GM18520 (cell line): ENCODE measurements around the gene NR4A1.

Source experiments
- ATAC-seq: cut with Tn5 transposase; IDR thresholded peaks from one replicate; pipeline ENCODE4 v1.9.1; 2021; ENCODE audit not compliant: unreplicated experiment

Gene NR4A1

DNA sequence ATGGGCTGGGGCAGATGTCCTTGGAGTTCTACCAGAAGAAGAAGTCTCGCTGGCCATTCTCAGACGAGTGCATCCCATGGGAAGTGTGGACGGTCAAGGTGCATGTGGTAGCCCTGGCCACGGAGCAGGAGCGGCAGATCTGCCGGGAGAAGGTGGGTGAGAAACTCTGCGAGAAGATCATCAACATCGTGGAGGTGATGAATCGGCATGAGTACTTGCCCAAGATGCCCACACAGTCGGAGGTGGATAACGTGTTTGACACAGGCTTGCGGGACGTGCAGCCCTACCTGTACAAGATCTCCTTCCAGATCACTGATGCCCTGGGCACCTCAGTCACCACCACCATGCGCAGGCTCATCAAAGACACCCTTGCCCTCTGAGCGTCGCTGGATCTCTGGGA lies 25.6 kb downstream of the NR4A1 start:
- ATAC-seq = no peak

DNA sequence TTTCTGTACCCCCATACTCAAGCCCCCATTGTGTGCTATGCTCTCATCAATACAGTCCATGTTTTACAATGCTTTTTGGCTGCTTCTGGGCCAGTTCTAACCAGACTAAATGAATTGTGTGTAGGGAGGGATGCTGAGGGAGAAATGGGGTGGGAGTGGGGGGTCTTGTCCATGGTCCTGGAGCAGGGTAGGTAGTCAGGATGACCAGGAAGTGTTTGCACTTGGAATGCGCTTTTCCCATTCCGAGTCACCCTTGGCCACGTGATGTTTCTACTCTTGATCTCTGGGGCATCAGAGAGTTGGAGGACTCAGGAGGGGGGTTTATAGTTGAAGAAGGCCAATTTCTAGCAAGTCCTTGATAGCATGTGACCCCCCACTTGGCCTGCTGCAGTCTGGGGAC lies 27.0 kb downstream of the NR4A1 start:
- no peak for ATAC-seq

- no peak for ATAC-seq
These were observed 28.5 kb downstream of the NR4A1 start, which contains the start of gene SMIM41 for GRCh38 chr12:52079576-52080402. TSS of gene SMIM41 (plus strand) at chr12:52079704. CDS start at chr12:52079780, 76 bp downstream.

DNA sequence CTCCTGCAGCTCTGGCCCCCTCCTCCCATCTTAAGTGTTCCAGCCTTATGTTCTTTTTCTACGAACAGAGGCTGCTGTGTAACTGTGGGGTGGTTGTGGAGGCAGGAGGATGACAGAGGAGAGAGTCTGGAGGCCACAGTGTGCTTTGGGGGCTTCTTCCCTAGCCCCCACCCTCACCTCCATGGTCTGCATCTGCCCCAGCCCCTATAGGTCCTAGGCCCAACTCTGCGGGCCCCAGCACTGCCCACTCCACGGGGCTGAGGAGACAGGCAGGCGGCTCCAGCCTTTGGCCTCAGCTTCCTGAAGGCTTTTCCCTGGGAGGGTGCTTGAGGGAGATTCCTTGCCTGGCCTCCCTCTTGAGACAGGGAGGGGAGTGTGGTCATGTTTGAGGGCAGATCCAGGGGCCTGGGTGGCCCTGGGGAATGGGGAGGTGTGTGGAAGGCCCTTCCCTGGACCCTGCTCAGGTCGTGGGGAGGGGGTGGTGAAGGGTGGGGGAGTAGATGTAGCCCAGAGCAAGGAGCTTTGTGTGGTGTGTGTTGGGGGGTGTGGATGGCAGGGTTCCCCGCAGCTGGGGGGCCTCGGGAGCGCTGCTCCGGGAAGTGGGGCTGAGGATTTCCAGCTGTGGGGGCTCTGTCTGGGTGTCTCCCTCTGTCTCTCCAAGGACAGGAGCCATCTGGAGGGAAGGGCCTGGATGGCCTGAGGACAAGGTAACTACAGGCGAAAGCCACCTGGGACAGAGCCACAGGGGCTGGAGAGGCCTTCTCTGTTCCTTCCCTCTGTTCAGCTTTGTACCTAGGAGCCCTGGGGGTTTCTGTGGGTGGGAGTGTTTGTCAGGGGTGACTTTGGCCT lies 29.4 kb downstream of the NR4A1 start:
- no peak for ATAC-seq

DNA sequence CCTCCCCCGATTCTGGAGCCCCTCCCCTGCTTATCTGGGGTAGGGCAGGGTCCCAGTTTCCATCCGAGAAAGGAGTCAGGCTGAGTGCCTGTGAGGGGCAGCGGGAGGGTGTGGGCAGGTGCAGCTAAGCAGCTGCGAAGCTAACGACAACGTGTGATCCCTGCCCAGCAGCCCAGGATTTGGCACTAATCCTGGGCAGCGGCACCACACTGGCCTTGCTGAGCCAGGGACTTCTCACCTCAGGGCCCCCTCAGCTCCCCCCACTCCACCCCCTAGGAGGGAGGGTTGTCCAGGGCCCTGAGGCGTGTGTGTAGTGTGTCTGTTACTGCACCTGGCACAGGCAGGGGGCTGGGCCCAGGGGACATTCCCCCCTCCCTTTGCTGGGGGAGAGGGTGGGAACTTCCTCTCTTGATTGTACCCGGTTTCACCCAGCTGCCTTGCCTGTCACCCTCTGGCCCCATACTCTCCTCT lies 30.1 kb downstream of the NR4A1 start:
- ATAC-seq = no peak

DNA sequence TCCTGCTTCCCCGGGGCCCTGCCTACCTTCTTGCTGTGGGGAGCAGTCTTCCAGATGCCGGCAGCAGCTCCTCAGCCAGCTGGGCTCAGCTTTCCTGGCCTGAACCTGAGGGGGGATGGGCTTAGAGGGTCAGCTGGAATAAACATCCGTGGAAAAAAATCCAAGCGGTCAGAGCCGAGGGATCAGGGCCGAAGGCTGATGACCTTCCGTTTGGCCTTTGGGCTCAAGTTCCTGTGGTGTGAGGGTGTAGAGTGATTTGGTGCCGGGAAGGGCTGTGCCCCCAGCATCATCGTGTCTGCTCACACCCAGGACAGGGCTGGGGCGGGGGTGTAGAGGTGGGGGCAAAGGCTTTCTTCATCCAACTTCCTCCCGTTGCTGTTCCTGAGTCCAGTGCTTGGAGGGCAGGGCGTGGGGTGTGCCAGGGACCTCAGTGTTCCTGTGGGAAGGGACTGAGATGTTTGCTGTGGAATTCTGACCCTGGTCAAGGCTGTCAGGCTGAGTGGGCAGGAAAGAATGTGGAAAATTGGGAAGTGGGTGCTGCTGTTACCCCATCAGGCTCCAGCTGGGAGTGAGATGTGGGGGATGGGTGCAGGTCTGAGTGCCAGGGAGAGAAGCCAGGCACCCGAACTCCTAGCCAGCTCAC lies 30.9 kb downstream of the NR4A1 start:
- no peak for ATAC-seq

DNA sequence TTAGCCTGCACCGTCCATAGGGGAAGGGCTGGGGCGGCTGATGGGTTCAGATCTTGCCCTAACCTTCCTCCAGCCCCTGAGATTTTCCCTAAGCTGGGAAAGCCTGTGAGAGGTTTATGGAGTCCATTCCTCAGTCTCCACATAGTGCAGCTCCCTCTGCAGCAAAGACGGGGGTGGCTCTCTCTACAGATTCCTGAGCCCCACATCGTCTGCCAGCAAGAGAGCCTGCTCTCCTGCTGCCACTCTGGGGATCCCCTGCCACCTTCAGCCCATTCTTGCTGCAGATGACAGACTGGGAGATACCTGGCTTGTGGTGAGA lies 31.4 kb downstream of the NR4A1 start:
- no peak for ATAC-seq

- no peak for ATAC-seq
These were observed 31.9 kb downstream of the NR4A1 start for GRCh38 chr12:52082988-52083637.

DNA sequence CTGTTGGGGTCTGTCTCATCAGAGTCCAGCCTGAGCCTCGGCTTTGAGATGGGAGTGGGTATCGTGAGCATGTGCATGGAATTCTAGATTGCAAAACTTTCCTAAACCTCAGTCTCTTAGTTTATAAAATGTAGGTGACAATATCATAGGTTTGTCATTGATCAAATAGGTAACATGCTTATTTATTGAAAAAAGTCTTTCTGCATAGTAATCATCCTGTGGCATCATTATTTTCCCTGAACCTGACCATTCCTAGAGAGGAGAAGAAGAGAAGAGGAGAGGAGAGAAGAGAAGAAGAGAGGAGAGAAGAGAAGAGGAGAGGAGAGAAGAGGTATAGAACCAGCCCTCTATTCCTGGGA lies 32.4 kb downstream of the NR4A1 start:
- no peak for ATAC-seq

DNA sequence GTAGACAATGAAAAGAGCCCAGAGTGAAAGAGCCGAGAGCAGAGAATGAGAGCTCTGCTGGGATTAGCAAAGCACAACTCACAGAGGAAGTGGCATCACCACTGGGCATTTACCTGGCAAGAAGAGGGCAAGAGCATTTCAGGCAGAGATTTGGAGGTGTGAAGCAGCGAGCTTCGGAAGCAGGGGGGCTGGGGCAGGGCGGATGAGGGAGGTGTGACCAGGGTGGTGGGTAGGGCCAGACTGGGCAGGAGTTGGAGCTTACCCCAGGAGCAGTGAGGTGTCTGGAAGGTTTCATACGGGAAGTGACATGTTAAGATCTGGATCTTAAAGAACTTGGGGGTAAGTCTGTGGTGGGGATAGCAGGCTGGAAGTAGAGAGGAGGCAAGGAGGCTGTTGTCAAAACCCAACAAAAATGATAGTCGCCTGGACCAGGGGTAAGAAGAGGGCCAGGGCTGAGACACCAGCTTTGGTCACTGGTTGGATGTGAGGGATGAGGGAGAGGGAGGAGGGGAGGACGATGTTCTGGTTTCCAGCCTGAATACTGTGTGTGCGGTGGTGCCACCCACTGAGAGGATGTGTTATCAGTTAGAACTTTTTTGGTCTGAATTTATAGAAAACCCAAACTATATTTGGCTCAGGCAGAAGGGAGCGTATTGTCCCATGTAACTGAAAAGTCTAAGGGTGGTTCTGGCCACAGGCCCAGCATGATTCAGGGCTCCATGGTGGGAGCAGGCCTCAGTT lies 33.4 kb downstream of the NR4A1 start:
- ATAC-seq = no peak

DNA sequence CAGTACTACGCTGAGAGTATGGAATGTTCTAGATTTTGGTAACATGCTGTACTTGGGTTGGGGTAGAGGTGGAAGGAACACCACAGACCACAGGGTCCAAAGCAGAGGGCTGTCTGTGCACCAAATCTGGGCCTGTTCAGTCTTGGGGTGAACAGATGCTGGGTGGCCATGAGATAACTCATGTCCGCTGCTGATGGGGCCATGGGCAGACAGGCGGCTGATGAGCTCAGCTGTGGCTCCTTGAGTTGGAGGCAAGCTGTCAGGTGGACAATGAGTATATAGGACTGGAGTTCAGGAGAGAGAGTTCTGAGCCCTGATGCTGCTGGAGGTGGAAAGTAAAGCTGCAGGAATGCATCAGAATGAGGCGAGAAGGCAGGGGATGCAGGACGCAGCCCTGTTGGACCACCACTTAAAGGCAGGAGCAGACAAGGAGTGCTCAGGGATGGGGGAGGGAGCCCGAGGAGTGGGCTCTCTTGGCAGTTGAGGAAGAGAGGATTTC lies 34.5 kb downstream of the NR4A1 start:
- ATAC-seq = no peak

DNA sequence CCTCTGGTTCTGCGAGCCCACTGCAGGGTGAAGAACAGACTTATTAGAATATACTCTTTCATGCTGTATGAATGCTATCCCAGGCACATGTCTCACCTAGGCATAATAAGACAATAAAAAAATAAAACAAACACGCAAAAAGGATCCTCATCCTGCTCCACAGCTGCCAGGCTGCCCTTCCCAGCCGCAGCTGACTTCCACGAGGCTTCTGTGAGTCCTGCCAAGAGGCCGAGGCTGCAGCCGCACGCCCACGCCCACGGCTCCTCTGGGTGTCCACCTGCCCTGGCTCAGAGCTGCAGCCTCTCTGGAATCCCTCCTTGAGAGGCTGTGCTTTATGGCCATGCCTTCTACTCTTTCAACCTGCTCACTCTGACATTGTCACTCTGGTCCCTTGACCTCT lies 35.1 kb downstream of the NR4A1 start:
- ATAC-seq = no peak

DNA sequence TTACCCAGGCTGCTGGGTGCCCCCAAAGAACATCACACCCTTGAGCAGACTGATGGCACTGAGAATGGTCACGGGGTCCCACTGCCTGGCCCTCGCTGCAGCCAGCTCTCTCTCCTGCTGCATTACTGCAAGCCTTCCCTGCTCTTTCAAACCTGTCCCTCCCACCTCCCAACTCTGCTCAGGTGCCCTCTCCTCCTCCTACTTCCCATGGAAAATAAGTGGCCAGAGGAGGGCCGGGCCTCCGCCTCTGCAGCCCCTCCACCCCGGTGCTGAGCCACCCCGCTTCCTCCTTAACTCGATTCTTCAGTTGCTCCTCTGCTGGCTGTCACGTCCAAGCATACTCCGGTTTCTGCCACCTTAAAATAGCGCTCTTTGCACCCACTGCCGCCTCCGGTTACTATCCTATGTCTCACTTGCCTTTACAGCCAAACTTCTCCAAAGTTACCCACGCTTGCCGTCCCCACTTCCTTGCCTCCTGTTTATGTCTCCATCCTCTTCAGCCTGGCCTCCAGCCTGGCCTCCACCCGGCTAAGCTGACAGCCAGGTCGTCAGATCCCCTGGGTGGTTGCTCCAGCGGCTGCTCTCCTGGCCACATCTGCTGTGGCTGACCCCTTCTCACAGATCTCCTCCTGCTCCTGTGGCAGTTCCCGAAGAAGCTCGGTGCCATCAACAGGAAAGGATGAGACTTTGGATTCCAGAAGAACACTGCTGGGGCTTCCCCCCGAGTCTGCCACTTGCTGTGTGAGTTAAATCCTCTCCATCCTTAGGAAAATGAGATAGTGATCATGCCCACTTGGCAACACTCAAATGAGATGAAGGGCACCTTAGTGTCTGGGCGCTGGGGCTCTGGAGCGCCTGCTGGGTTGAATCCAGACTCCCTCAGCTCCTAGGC lies 35.9 kb downstream of the NR4A1 start:
- ATAC-seq = no peak

GRCh38 chr12:52087961-52088820 lies 36.9 kb downstream of the NR4A1 start:
- no peak for ATAC-seq

GRCh38 chr12:52089491-52089890 lies 38.2 kb downstream of the NR4A1 start:
- ATAC-seq = no peak

DNA sequence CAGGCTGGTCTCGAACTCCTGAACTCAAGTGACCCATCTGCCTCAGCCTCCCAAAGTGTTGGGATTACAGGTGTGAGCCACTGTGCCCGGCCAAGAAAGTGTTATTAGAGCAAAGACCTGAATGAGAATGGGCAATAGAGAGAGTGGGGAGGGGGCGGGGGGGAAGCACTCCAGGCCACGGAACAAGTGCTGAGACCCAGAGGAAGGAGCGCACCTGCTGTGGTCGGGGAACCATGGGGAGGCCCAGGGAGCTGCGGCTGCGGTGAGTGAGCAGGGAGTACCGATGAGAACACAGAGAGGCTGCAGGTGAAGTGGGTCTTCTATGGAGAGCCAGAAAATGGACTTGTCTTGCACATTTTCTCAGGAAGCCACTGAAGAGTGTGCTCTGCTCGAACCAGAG lies 39.0 kb downstream of the NR4A1 start:
- no peak for ATAC-seq

DNA sequence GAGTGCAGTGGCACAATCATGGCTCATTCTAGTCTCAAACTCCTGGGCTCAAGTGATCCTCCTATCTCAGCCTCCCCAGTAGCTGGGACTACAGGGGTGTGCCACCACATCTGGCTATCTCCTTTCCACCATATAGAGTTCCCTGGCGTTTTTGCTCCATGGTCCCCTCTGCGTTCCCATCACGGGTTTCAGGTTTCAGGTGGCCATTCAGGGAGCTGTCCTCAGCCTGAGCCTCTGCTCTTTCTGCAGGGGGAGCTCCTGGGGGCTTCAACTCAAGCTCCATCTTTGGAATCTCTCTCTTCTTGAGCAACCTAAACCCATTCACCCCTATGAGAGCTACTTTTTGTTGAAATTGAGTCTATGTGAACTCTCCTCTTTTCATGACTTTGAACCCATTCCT lies 39.8 kb downstream of the NR4A1 start:
- ATAC-seq = no peak

- ATAC-seq = no peak
These were observed 40.6 kb downstream of the NR4A1 start for GRCh38 chr12:52091869-52092268.
